MM.1S (cell line): ENCODE data around the gene ABHD17B.

Experiments used
- DNase-seq: peaks from one replicate; pipeline ENCODE4 v3.0.0-alpha.2; 2015
- H2AFZ ChIP-seq: fragments of 300-600 bp; sonication (generic); 2 replicates; pipeline ENCODE4 v1.6.0; 2016; ENCODE audit warnings: antibody characterized with exemption, low read length
- H3F3A ChIP-seq: fragments of 300-600 bp; sonication (generic); 2 replicates; pipeline ENCODE4 v1.6.1; 2016; ENCODE audit warnings: mild to moderate bottlenecking, antibody characterized with exemption, low read length, moderate library complexity, mixed read lengths; ENCODE audit not compliant: insufficient read depth
- H3K27ac ChIP-seq: fragments of 300-600 bp; sonication (generic); 2 replicates; pipeline ENCODE4 v1.5.1; 2016; ENCODE audit warnings: mild to moderate bottlenecking, low read length
- H3K27me3 ChIP-seq: fragments of 300-600 bp; sonication (generic); replicated peaks from 2 replicates; pipeline ENCODE4 v1.6.0; 2016; ENCODE audit warnings: low read length; ENCODE audit not compliant: insufficient read depth
- H3K36me3 ChIP-seq: fragments of 300-600 bp; sonication (generic); replicated peaks from 2 replicates; pipeline ENCODE4 v1.6.1; 2016; ENCODE audit warnings: mild to moderate bottlenecking, low read length, mixed read lengths; ENCODE audit not compliant: insufficient read depth
- H3K4me1 ChIP-seq: fragments of 300-600 bp; sonication (generic); 2 replicates; pipeline ENCODE4 v1.6.1; 2016; ENCODE audit warnings: low read length, mixed read lengths
- H3K4me2 ChIP-seq: fragments of 300-600 bp; sonication (generic); 2 replicates; pipeline ENCODE4 v1.6.0; 2016; ENCODE audit warnings: low read depth, low read length
- H3K4me3 ChIP-seq: fragments of 300-600 bp; sonication (generic); 2 replicates; pipeline ENCODE4 v1.5.1; 2016; ENCODE audit warnings: low read length, mixed read lengths
- H3K79me2 ChIP-seq: fragments of 300-600 bp; sonication (generic); 2 replicates; pipeline ENCODE4 v1.6.1; 2016; ENCODE audit warnings: mixed run types, low read length, mixed read lengths
- H3K9ac ChIP-seq: fragments of 300-600 bp; sonication (generic); 2 replicates; pipeline ENCODE4 v1.6.1; 2016; ENCODE audit warnings: low read length, mixed read lengths
- H3K9me2 ChIP-seq: fragments of 300-600 bp; sonication (generic); replicated peaks from 2 replicates; pipeline ENCODE4 v1.6.1; 2016; ENCODE audit warnings: mild to moderate bottlenecking, low read length, mixed read lengths; ENCODE audit not compliant: insufficient read depth
- H3K9me3 ChIP-seq: fragments of 300-600 bp; sonication (generic); replicated peaks from 2 replicates; pipeline ENCODE4 v1.6.1; 2016; ENCODE audit warnings: mild to moderate bottlenecking, low read length, mixed read lengths; ENCODE audit not compliant: insufficient read depth
- H4K20me1 ChIP-seq: fragments of 300-600 bp; sonication (generic); 2 replicates; pipeline ENCODE4 v1.6.1; 2016; ENCODE audit warnings: mild to moderate bottlenecking, low read length, moderate library complexity, mixed read lengths; ENCODE audit not compliant: insufficient read depth
- CTCF ChIP-seq: fragments of 300-600 bp; sonication (generic); IDR thresholded peaks from 2 replicates; pipeline ENCODE4 v1.5.1; 2016; ENCODE audit warnings: antibody characterized with exemption, low read length, mixed read lengths
- EZH2 ChIP-seq: fragments of 300-600 bp; sonication (generic); optimal IDR thresholded peaks from 2 replicates; pipeline ENCODE3; 2017; ENCODE audit warnings: low read depth, mild to moderate bottlenecking, antibody characterized with exemption, low read length, mixed read lengths
- EZH2phosphoT487 ChIP-seq: fragments of 300-600 bp; sonication (generic); IDR thresholded peaks from 2 replicates; pipeline ENCODE4 v1.6.1; 2018; ENCODE audit warnings: antibody characterized with exemption, low read length

The ABHD17B gene

GRCh38 chr9:71918419-71918818 is 7.4 kb upstream of the ABHD17B start:
- Histone ChIP-seq H3K27me3 (no peaks in the 10 kb centered on the region), H3K9me2 (no peaks in the 10 kb centered on the region), H3K4me3 (no peak overlapping the region), H4K20me1 (no peaks in the 10 kb centered on the region), H3K9me3 (no peaks in the 10 kb centered on the region), H3F3A (peaks cover 15% of the 10 kb centered on the region), H3K36me3 (no peaks in the 10 kb centered on the region), H3K27ac (no peak overlapping the region), H3K4me2 (no peak overlapping the region), H3K4me1 (peaks cover 43% of the 10 kb centered on the region), H3K79me2 (peaks cover 90% of the 10 kb centered on the region), H2AFZ (no peak overlapping the region), H3K9ac (no peak overlapping the region)
- no peak for DNase-seq
- no peak for TF ChIP-seq CTCF
- no peak for TF ChIP-seq EZH2
- no peak for TF ChIP-seq EZH2phosphoT487

GRCh38 chr9:71916834-71917534 is 6.0 kb upstream of the ABHD17B start:
- no peak overlapping the region for H3K4me3 ChIP-seq
- peaks cover 43% of the 10 kb centered on the region for H3K4me1 ChIP-seq
- H3F3A ChIP-seq, result peaks cover 15% of the 10 kb centered on the region
- no peak overlapping the region for H2AFZ ChIP-seq
- H3K9ac ChIP-seq, result no peak overlapping the region
- H4K20me1 ChIP-seq, result no peaks in the 10 kb centered on the region
- H3K79me2 ChIP-seq, result peaks cover 90% of the 10 kb centered on the region
- TF ChIP-seq CTCF, result no peak
- TF ChIP-seq EZH2, result no peak
- TF ChIP-seq EZH2phosphoT487, result no peak
- H3K27ac ChIP-seq, result peak overlapping the region; percentile 9; the same call in 1 of the 2 replicates
- H3K36me3 ChIP-seq, result no peaks in the 10 kb centered on the region
- peak overlapping the region; percentile 10; the same call in 1 of the 2 replicates for H3K4me2 ChIP-seq
- no peak for DNase-seq
- no peaks in the 10 kb centered on the region for H3K9me2 ChIP-seq
- no peaks in the 10 kb centered on the region for H3K27me3 ChIP-seq
- H3K9me3 ChIP-seq, result no peaks in the 10 kb centered on the region

- Histone ChIP-seq H3K9ac (no peak overlapping the region), H3F3A (peaks cover 21% of the 10 kb centered on the region), H4K20me1 (no peaks in the 10 kb centered on the region), H3K27me3 (no peaks in the 10 kb centered on the region), H3K9me2 (no peaks in the 10 kb centered on the region), H2AFZ (no peak overlapping the region), H3K4me2 (no peak overlapping the region), H3K9me3 (no peaks in the 10 kb centered on the region), H3K4me3 (no peak overlapping the region), H3K4me1 (peaks cover 31% of the 10 kb centered on the region), H3K36me3 (no peaks in the 10 kb centered on the region), H3K27ac (no peak overlapping the region), H3K79me2 (peaks cover 88% of the 10 kb centered on the region)
- DNase-seq, result no peak
- no peak for TF ChIP-seq EZH2phosphoT487
- TF ChIP-seq CTCF, result no peak
- no peak for TF ChIP-seq EZH2
Observed at GRCh38 chr9:71915495-71915894, 4.5 kb upstream of the ABHD17B start.
